GM06990 (cell line): ENCODE measurements around the gene GYG1.

Experiments
- DNase-seq: peaks from one replicate; pipeline ENCODE4 v3.0.0-alpha.2; 2011; ENCODE audit not compliant: insufficient read length; ENCODE audit errors: extremely low read depth
- H3K27me3 ChIP-seq: replicated peaks from 2 replicates; pipeline ENCODE4 v1.6.0; 2011; ENCODE audit warnings: low read length; ENCODE audit not compliant: control insufficient read depth, insufficient read depth
- H3K36me3 ChIP-seq: 2 replicates; pipeline ENCODE4 v1.5.1; 2011; ENCODE audit warnings: low read length; ENCODE audit not compliant: control insufficient read depth, insufficient read depth
- H3K4me3 ChIP-seq: replicated peaks from 2 replicates; pipeline ENCODE4 v1.5.1; 2011; ENCODE audit warnings: low read depth, mild to moderate bottlenecking, control low read depth, low read length
- CTCF ChIP-seq: IDR thresholded peaks from 2 replicates; pipeline ENCODE4 v1.5.1; 2011; ENCODE audit warnings: low read length, control low read depth, mild to moderate bottlenecking, inconsistent platforms; ENCODE audit not compliant: insufficient read depth, poor library complexity, severe bottlenecking

Gene GYG1

GRCh38 chr3:149004622-149005021, 13.3 kb downstream of the GYG1 start:
- no peak for DNase-seq
- H3K27me3 ChIP-seq = no peaks in the 10 kb centered on the region
- TF ChIP-seq CTCF = no peak
- H3K36me3 ChIP-seq = peaks cover 5% of the 10 kb centered on the region; the same call in 1 of the 2 replicates
- no peak overlapping the region for H3K4me3 ChIP-seq

- no peaks in the 10 kb centered on the region for H3K27me3 ChIP-seq
- no peak overlapping the region for H3K4me3 ChIP-seq
- no peak for DNase-seq
- peaks cover 7% of the 10 kb centered on the region; the same call in 1 of the 2 replicates for H3K36me3 ChIP-seq
- no peak for TF ChIP-seq CTCF
These were observed 14.1 kb downstream of the GYG1 start for GRCh38 chr3:149005416-149005815.

GRCh38 chr3:149007567-149008257, 16.4 kb downstream of the GYG1 start:
- Histone ChIP-seq H3K36me3 (peaks cover 19% of the 10 kb centered on the region), H3K4me3 (no peak overlapping the region), H3K27me3 (no peaks in the 10 kb centered on the region)
- TF ChIP-seq CTCF = no peak
- no peak for DNase-seq

- no peak for TF ChIP-seq CTCF
- Histone ChIP-seq H3K4me3 (no peak overlapping the region), H3K36me3 (peaks cover 20% of the 10 kb centered on the region), H3K27me3 (no peaks in the 10 kb centered on the region)
- DNase-seq = peak; percentile 34
These were observed 18.4 kb downstream of the GYG1 start for GRCh38 chr3:149009732-149010131.

GRCh38 chr3:149010504-149010951, 19.2 kb downstream of the GYG1 start:
- no peak overlapping the region for H3K4me3 ChIP-seq
- H3K36me3 ChIP-seq = peaks cover 20% of the 10 kb centered on the region
- no peaks in the 10 kb centered on the region for H3K27me3 ChIP-seq
- no peak for DNase-seq
- TF ChIP-seq CTCF = no peak

GRCh38 chr3:149010966-149011365, 19.6 kb downstream of the GYG1 start:
- DNase-seq = no peak
- H3K36me3 ChIP-seq = peaks cover 22% of the 10 kb centered on the region
- TF ChIP-seq CTCF = no peak
- no peaks in the 10 kb centered on the region for H3K27me3 ChIP-seq
- no peak overlapping the region for H3K4me3 ChIP-seq
